ENCODE measurements around the gene C2orf15. TPM values are rescaled to one million over a fixed set of nuclear protein-coding genes. Genes with fewer than 3 reads are reported as not detected.

The C2orf15 gene
- total RNA-seq: 1.5 and 1.6 TPM in 2 replicates

DNA sequence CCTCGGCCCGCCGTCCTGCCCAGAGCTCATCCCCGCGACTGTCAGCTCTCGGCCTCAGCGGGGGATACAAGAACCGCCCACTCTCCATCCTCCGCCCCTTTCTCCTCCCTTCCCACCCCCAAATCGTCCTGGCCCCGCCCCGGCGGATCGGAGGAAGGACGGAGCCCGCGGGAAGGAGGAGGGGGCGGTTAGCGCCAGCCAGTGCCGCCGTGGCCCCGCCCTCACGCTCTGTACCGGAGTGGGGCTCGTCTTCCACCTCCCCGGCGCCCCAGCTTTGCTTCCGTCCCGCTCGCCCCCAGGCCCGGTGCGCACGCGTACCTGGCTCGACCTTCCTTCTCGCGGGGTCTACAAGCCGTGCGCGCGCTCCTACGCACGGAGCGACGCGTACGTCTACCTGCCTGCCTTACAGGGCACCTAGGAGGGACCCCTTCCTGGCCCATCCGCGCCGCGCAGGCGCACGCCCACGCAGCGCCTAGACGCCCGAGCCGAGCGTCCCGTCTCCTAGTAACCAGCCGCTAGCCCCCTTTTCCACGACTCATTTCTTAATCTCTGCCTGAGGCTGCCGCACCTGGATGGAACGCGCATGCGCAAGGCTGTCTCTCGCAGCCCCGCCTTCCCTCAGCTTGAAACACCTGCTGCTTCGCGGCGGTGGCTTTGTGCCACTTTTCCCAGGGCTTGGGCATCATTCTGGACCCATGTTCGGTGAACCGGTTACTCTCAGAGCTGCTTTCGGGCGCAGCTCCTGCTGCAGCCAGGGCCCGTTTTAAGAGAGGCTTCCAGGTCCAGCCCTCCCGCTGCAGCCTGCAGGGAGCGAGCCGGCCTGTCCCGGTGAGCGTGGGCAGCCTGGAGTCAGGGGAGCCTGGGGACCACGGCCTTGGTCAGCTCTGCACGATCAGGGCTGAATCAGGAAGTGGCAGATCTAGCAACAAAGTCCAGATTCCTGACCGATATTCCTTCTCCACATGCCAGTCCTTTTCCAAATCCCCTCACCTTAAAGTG lies at the start of gene C2orf15:
TSS of gene C2orf15 (plus strand) at position 598 of the 999 bp plus-strand sequence. CDS start 8,852 bp downstream, outside the sequence.

GRCh38 chr2:99154643-99155536 lies 13.4 kb downstream of the C2orf15 start, which contains the start of the genes LIPT1 and TSGA10:
LIPT1 (plus strand) TSS chr2:99154967; CDS start chr2:99161958, 6,991 bp downstream.
TSGA10 (minus strand) TSS chr2:99154942; CDS start chr2:99109439, 45,503 bp downstream.

GRCh38 chr2:99180755-99181623 lies 39.5 kb downstream of the C2orf15 start, which contains the start of the genes MITD1 and MRPL30:
MITD1 (minus strand) TSS chr2:99181058; CDS start chr2:99180981, 77 bp downstream.
MRPL30 (plus strand) TSS chr2:99181184; CDS start chr2:99186204, 5,020 bp downstream.

Other genes starting within 250 kb of the C2orf15 start
- gene CRACDL, start 205.5 kb upstream of the C2orf15 start, total RNA-seq: 2.6 and 3.6 TPM in 2 replicates
- 1.3 and 4.7 TPM in 2 replicates for gene TSGA10, start 13.2 kb downstream of the C2orf15 start, total RNA-seq
- gene LIPT1, start 13.3 kb downstream of the C2orf15 start, total RNA-seq: 2.0 and 4.1 TPM in 2 replicates
- gene MITD1, start 39.4 kb downstream of the C2orf15 start, total RNA-seq: 27.4 and 28.1 TPM in 2 replicates
- 33.0 and 49.4 TPM in 2 replicates for gene MRPL30, start 39.5 kb downstream of the C2orf15 start, total RNA-seq
- gene LYG2, start 114.0 kb downstream of the C2orf15 start, total RNA-seq: not detected in 2 replicates
- gene LYG1, start 159.5 kb downstream of the C2orf15 start, total RNA-seq: not detected in 2 replicates
- gene TXNDC9, start 194.6 kb downstream of the C2orf15 start, total RNA-seq: 39.0 and 53.2 TPM in 2 replicates
- 26.0 and 32.0 TPM in 2 replicates for gene EIF5B, start 195.7 kb downstream of the C2orf15 start, total RNA-seq

Measured in airway epithelial cell (primary cell).